ENCODE data around the gene OSTN.
"Not testable (repeated sequence)": the region's sequence is repeated elsewhere in the genome, so short reads cannot be mapped to it uniquely, and the experiment has no call there.

OSTN gene

GRCh38 chr3:191235331-191236314 lies 36.6 kb downstream of the OSTN start:
- no peak for DNase-seq

- no peak for DNase-seq
Measured at GRCh38 chr3:191236646-191237045, 37.6 kb downstream of the OSTN start.

GRCh38 chr3:191237047-191237882 lies 38.2 kb downstream of the OSTN start:
- DNase-seq, result no peak

GRCh38 chr3:191238321-191238817 lies 39.3 kb downstream of the OSTN start:
- DNase-seq, result no peak

GRCh38 chr3:191239407-191240031 lies 40.5 kb downstream of the OSTN start:
- DNase-seq, result no peak

- no peak for DNase-seq
Measured at GRCh38 chr3:191240486-191240885, 41.4 kb downstream of the OSTN start.

- no peak for DNase-seq
Measured at GRCh38 chr3:191244242-191244867, 45.3 kb downstream of the OSTN start.

- DNase-seq, result not testable (repeated sequence)
Measured at GRCh38 chr3:191246034-191246433, 47.0 kb downstream of the OSTN start.

- no peak for DNase-seq
Measured at GRCh38 chr3:191246630-191247029, 47.6 kb downstream of the OSTN start.

- no peak for DNase-seq
Measured at GRCh38 chr3:191253089-191253799, 54.2 kb downstream of the OSTN start.

- no peak for DNase-seq
Measured at GRCh38 chr3:191254098-191254873, 55.2 kb downstream of the OSTN start.

- no peak for DNase-seq
Measured at GRCh38 chr3:191255156-191255555, 56.1 kb downstream of the OSTN start.

- DNase-seq, result no peak
Measured at GRCh38 chr3:191256405-191256804, 57.4 kb downstream of the OSTN start.

- no peak for DNase-seq
Measured at GRCh38 chr3:191257286-191257685, 58.2 kb downstream of the OSTN start.

- DNase-seq, result no peak
Measured at GRCh38 chr3:191259486-191259885, 60.4 kb downstream of the OSTN start.

- no peak for DNase-seq
Measured at GRCh38 chr3:191260431-191261303, 61.6 kb downstream of the OSTN start.

GRCh38 chr3:191261304-191261638 lies 62.2 kb downstream of the OSTN start:
- no peak for DNase-seq

GRCh38 chr3:191262650-191263049 lies 63.6 kb downstream of the OSTN start:
- DNase-seq, result no peak

- no peak for DNase-seq
Measured at GRCh38 chr3:191263365-191263764, 64.3 kb downstream of the OSTN start.

- no peak for DNase-seq
Measured at GRCh38 chr3:191263850-191264249, 64.8 kb downstream of the OSTN start.
